Measurements from ENCODE around the gene ZGPAT.
A peak's percentile ranks its signal among the peaks of the same experiment; 100 is the strongest.

The ZGPAT gene

GRCh38 chr20:63782051-63782471 is 74.2 kb downstream of the ZGPAT start:
- no peak overlapping the region for H3K4me3 Mint-ChIP-seq
- H3K36me3 Mint-ChIP-seq: no peaks in the 10 kb centered on the region
- ATAC-seq (ENCODE audit: low read depth) (peak; percentile 93), DNase-seq (ENCODE audit: low spot score in 2 of 2) (peak in 1 of 2 donors; percentile 42)
- H3K4me1 Mint-ChIP-seq: peaks cover 9% of the 10 kb centered on the region
- H3K27me3 Mint-ChIP-seq: peaks cover 2% of the 10 kb centered on the region
- H3K9me3 Mint-ChIP-seq: no peaks in the 10 kb centered on the region
- no peak overlapping the region for H3K27ac Mint-ChIP-seq

- DNase-seq (ENCODE audit: low spot score in 2 of 2) (no peak), ATAC-seq (ENCODE audit: low read depth) (no peak)
- no peak overlapping the region for H3K4me3 Mint-ChIP-seq
- no peaks in the 10 kb centered on the region for H3K27me3 Mint-ChIP-seq
- peaks cover 9% of the 10 kb centered on the region for H3K4me1 Mint-ChIP-seq
- no peak overlapping the region for H3K27ac Mint-ChIP-seq
- no peaks in the 10 kb centered on the region for H3K9me3 Mint-ChIP-seq
- H3K36me3 Mint-ChIP-seq: no peaks in the 10 kb centered on the region
Observed at GRCh38 chr20:63782521-63782971, 74.7 kb downstream of the ZGPAT start.

GRCh38 chr20:63783970-63784369 is 76.1 kb downstream of the ZGPAT start:
- Mint-ChIP-seq H3K4me3 (no peak overlapping the region), H3K9me3 (no peaks in the 10 kb centered on the region), H3K27ac (no peak overlapping the region), H3K27me3 (peaks cover 3% of the 10 kb centered on the region), H3K36me3 (no peaks in the 10 kb centered on the region), H3K4me1 (peaks cover 9% of the 10 kb centered on the region)
- ATAC-seq (ENCODE audit: low read depth) (no peak), DNase-seq (ENCODE audit: low spot score in 2 of 2) (no peak)

GRCh38 chr20:63785691-63786131 is 77.9 kb downstream of the ZGPAT start:
- no peaks in the 10 kb centered on the region for H3K9me3 Mint-ChIP-seq
- no peak overlapping the region for H3K4me3 Mint-ChIP-seq
- H3K4me1 Mint-ChIP-seq: peaks cover 9% of the 10 kb centered on the region
- ATAC-seq (ENCODE audit: low read depth) (no peak), DNase-seq (ENCODE audit: low spot score in 2 of 2) (no peak)
- peaks cover 3% of the 10 kb centered on the region for H3K27me3 Mint-ChIP-seq
- no peaks in the 10 kb centered on the region for H3K36me3 Mint-ChIP-seq
- no peak overlapping the region for H3K27ac Mint-ChIP-seq

Measured in memory B cell (primary cell).